Astrocyte (in vitro differentiated cells and primary cell): ENCODE data around the gene OR2AT4. TPM values are rescaled to one million over a fixed set of nuclear protein-coding genes. Genes with fewer than 3 reads are reported as not detected.

ENCODE experiments used
- DNase-seq: peaks from one replicate; pipeline ENCODE4 v3.0.0-alpha.2; 2010; ENCODE audit warnings: low read depth
- FAIRE-seq: peaks from 2 replicates; lab custom pipeline; 2011; peaks lifted over from hg19 to GRCh38; lab: Jason Lieb, UNC
- H2AFZ ChIP-seq: 2 replicates; pipeline ENCODE4 v1.6.0; 2012; ENCODE audit warnings: low read depth, low read length, inconsistent platforms
- H3K27ac ChIP-seq: 2 replicates; pipeline ENCODE4 v1.5.1; 2011; ENCODE audit warnings: low read depth, low read length, inconsistent platforms
- H3K27me3 ChIP-seq: 2 replicates; pipeline ENCODE4 v1.6.0; 2011; ENCODE audit warnings: low read length, inconsistent platforms; ENCODE audit not compliant: insufficient read depth
- H3K36me3 ChIP-seq: 2 replicates; pipeline ENCODE4 v1.5.1; 2011; ENCODE audit warnings: low read length, inconsistent platforms; ENCODE audit not compliant: insufficient read depth
- H3K4me1 ChIP-seq: 2 replicates; pipeline ENCODE4 v1.5.1; 2011; ENCODE audit warnings: low read length, inconsistent platforms; ENCODE audit not compliant: insufficient read depth
- H3K4me2 ChIP-seq: 2 replicates; pipeline ENCODE4 v1.6.0; 2012; ENCODE audit warnings: low read length, inconsistent platforms
- H3K4me3 ChIP-seq: 2 replicates; pipeline ENCODE4 v1.5.1; 2011; ENCODE audit warnings: low read depth, mild to moderate bottlenecking, low read length, inconsistent platforms; ENCODE audit not compliant: insufficient read depth
- H3K79me2 ChIP-seq: 2 replicates; pipeline ENCODE4 v1.6.0; 2012; ENCODE audit warnings: mild to moderate bottlenecking, low read length, inconsistent platforms; ENCODE audit not compliant: insufficient read depth
- H3K9ac ChIP-seq: 2 replicates; pipeline ENCODE4 v1.6.0; 2012; ENCODE audit warnings: mild to moderate bottlenecking, low read length, inconsistent platforms
- H3K9me3 ChIP-seq: 2 replicates; pipeline ENCODE4 v1.5.1; 2012; ENCODE audit warnings: low read depth, mild to moderate bottlenecking, low read length, inconsistent platforms; ENCODE audit not compliant: insufficient read depth
- H4K20me1 ChIP-seq: 2 replicates; pipeline ENCODE4 v1.6.0; 2012; ENCODE audit warnings: low read length, inconsistent platforms; ENCODE audit not compliant: insufficient read depth
- H3K27ac Mint-ChIP-seq: one replicate; pipeline ENCODE4 v1.8.0; 2021; ENCODE audit warnings: mild to moderate bottlenecking, mixed read lengths; ENCODE audit not compliant: unreplicated experiment
- H3K27me3 Mint-ChIP-seq: one replicate; pipeline ENCODE4 v1.8.0; 2021; ENCODE audit warnings: low read depth, mixed read lengths; ENCODE audit not compliant: unreplicated experiment
- H3K36me3 Mint-ChIP-seq: one replicate; pipeline ENCODE4 v1.8.0; 2021; ENCODE audit warnings: low read depth, mixed read lengths; ENCODE audit not compliant: unreplicated experiment
- H3K4me1 Mint-ChIP-seq: one replicate; pipeline ENCODE4 v1.8.0; 2021; ENCODE audit warnings: low read depth, mixed read lengths; ENCODE audit not compliant: unreplicated experiment
- H3K4me3 Mint-ChIP-seq: one replicate; pipeline ENCODE4 v1.8.0; 2021; ENCODE audit warnings: mild to moderate bottlenecking, moderate library complexity, mixed read lengths; ENCODE audit not compliant: unreplicated experiment
- H3K9me3 Mint-ChIP-seq: one replicate; pipeline ENCODE4 v1.8.0; 2021; ENCODE audit warnings: mild to moderate bottlenecking, mixed read lengths; ENCODE audit not compliant: unreplicated experiment
- CTCF ChIP-seq: IDR thresholded peaks from 2 replicates; pipeline ENCODE4 v1.5.1; 2011; ENCODE audit warnings: low read depth, mild to moderate bottlenecking, inconsistent platforms, low read length, moderate library complexity; ENCODE audit not compliant: insufficient read depth
- EZH2 ChIP-seq: IDR thresholded peaks from 2 replicates; pipeline ENCODE4 v1.6.1; 2012; ENCODE audit warnings: mild to moderate bottlenecking, low read length, inconsistent platforms; ENCODE audit not compliant: insufficient read depth
- total RNA-seq: library from RNA; stranded (reverse); gene quantifications from 2 replicates; pipeline ENCODE4 v1.2.1, GENCODE V29; 2021

OR2AT4 gene
- total RNA-seq, 1 donor from 2014 or later = not detected

- Mint-ChIP-seq H3K36me3 (no peaks in the 10 kb centered on the region), H3K27ac (no peak overlapping the region), H3K4me3 (no peak overlapping the region), H3K9me3 (peaks cover 4% of the 10 kb centered on the region), H3K27me3 (peaks cover 20% of the 10 kb centered on the region), H3K4me1 (peaks cover 8% of the 10 kb centered on the region)
- no peak overlapping the region for H3K9ac ChIP-seq
- peaks cover 19% of the 10 kb centered on the region for H3K27me3 ChIP-seq
- no peak for DNase-seq
- FAIRE-seq = no peak
- no peaks in the 10 kb centered on the region for H4K20me1 ChIP-seq
- TF ChIP-seq CTCF = peak; percentile 73
- TF ChIP-seq EZH2 = no peak
- H3K79me2 ChIP-seq = no peaks in the 10 kb centered on the region
- H3K4me2 ChIP-seq = no peak overlapping the region
- H3K36me3 ChIP-seq = no peaks in the 10 kb centered on the region
- H2AFZ ChIP-seq = no peak overlapping the region
- no peaks in the 10 kb centered on the region for H3K9me3 ChIP-seq
- H3K4me3 ChIP-seq = no peak overlapping the region
- H3K4me1 ChIP-seq = peaks cover 8% of the 10 kb centered on the region
- no peak overlapping the region for H3K27ac ChIP-seq
Observed at GRCh38 chr11:75140269-75141138, 43.8 kb upstream of the OR2AT4 start.

GRCh38 chr11:75135651-75136050 lies 39.0 kb upstream of the OR2AT4 start:
- no peaks in the 10 kb centered on the region for H3K4me1 ChIP-seq

More at GRCh38 chr11:75135651-75136050, 39.0 kb upstream of the OR2AT4 start:
- no peaks in the 10 kb centered on the region for H4K20me1 ChIP-seq
- FAIRE-seq (no peak), DNase-seq (no peak)
- peaks cover 5% of the 10 kb centered on the region for H3K9me3 Mint-ChIP-seq
- peaks cover 6% of the 10 kb centered on the region for H3K4me1 Mint-ChIP-seq
- H3K9me3 ChIP-seq = no peaks in the 10 kb centered on the region
- no peak overlapping the region for H3K4me3 Mint-ChIP-seq
- H3K36me3 ChIP-seq = no peaks in the 10 kb centered on the region
- H3K27ac Mint-ChIP-seq = no peak overlapping the region
- no peak overlapping the region for H3K4me2 ChIP-seq
- H3K9ac ChIP-seq = no peak overlapping the region
- H3K27ac ChIP-seq = no peak overlapping the region
- TF ChIP-seq EZH2 (no peak), CTCF (no peak)
- H3K36me3 Mint-ChIP-seq = no peaks in the 10 kb centered on the region
- peaks cover 27% of the 10 kb centered on the region for H3K27me3 ChIP-seq
- no peaks in the 10 kb centered on the region for H3K79me2 ChIP-seq
- H3K27me3 Mint-ChIP-seq = peaks cover 16% of the 10 kb centered on the region
- H3K4me3 ChIP-seq = no peak overlapping the region
- H2AFZ ChIP-seq = no peak overlapping the region
